Measurements from ENCODE around the gene TRIM56.

Gene TRIM56

DNA sequence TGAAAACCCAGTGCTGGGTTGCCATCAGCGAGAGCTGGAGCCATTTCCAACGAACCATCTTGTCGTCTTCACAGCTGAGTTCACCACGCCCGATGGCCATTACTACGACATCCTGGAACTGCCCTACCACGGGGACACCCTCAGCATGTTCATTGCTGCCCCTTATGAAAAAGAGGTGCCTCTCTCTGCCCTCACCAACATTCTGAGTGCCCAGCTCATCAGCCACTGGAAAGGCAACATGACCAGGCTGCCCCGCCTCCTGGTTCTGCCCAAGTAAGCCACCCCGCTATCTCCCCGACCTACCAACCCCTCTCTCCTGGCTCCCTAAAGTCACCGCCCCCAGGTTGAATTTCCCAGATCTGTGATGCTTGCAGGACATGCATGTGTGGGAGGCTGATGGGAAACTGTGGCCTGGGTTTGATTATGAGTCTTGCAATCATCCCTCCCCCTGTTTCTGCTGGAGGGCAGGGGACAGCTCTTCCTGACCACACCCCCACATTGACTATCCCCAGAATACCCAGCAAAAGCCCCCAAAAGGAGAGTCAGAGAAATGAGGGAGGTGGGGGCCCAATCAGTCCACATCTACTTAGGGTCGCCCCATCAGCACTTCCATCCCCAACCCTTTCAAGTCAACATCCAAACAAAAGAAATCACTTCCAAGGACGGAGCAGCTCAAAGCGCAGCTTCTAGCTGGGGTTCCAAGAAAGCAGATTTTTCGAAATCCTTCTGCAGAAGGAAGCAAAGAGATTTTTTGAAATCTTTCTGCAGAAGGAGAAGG lies 48.5 kb downstream of the TRIM56 start:
- H3K4me3 ChIP-seq (ENCODE audit: low read depth, low read length) = no peak overlapping the region
- no peak overlapping the region for H3K27ac ChIP-seq
- no peak for DNase-seq
- no peaks in the 10 kb centered on the region for H3K36me3 ChIP-seq
- peaks cover 88% of the 10 kb centered on the region for H3K27me3 ChIP-seq (ENCODE audit: insufficient read depth, low read depth, severe bottlenecking)
- no peaks in the 10 kb centered on the region for H3K9me3 ChIP-seq (ENCODE audit: severe bottlenecking)
- TF ChIP-seq CTCF (IDR thresholded peaks at IDR 0.05; ENCODE audit: low read depth, low read length) = no peak

DNA sequence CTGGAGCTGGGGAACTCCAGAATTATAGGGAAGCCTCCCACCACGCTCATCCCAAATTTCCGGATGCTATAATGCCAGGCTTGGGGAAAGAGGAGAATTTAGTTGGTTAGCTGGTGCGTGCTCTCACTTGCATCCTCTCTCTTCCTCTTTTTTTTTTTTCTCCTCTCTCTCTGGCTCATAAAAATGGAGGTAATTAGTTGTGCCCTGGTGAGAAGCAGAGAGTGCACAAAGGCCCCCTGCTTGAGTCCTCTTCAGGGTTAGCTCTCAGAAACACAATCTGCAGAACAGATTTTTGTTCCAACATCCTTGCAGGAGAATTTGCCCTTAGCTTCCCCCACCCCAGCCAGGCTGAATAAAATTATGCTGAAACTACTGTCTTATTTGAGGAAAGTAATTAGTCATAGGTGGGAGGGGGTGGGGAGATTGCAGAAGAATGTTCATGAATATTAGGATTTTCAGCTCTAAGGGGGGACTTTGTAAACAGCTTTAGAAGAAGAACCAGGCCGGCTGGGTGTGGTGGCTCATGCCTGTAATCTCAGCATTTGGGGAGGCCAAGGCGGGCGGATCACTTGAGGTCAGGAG lies 49.2 kb downstream of the TRIM56 start:
- no peak overlapping the region for H3K4me3 ChIP-seq (ENCODE audit: low read depth, low read length)
- H3K27ac ChIP-seq = no peak overlapping the region
- DNase-seq = no peak
- no peak for TF ChIP-seq CTCF (IDR thresholded peaks at IDR 0.05; ENCODE audit: low read depth, low read length)
- no peaks in the 10 kb centered on the region for H3K36me3 ChIP-seq
- H3K9me3 ChIP-seq (ENCODE audit: severe bottlenecking) = no peaks in the 10 kb centered on the region
- H3K27me3 ChIP-seq (ENCODE audit: insufficient read depth, low read depth, severe bottlenecking) = peaks cover 90% of the 10 kb centered on the region

DNA sequence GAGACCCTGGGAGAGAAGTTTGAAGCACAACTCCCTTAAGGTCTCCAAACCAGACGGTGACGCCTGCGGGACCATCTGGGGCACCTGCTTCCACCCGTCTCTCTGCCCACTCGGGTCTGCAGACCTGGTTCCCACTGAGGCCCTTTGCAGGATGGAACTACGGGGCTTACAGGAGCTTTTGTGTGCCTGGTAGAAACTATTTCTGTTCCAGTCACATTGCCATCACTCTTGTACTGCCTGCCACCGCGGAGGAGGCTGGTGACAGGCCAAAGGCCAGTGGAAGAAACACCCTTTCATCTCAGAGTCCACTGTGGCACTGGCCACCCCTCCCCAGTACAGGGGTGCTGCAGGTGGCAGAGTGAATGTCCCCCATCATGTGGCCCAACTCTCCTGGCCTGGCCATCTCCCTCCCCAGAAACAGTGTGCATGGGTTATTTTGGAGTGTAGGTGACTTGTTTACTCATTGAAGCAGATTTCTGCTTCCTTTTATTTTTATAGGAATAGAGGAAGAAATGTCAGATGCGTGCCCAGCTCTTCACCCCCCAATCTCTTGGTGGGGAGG lies 52.5 kb downstream of the TRIM56 start:
- Histone ChIP-seq H3K27me3 (ENCODE audit: insufficient read depth, low read depth, severe bottlenecking) (peaks cover 92% of the 10 kb centered on the region), H3K36me3 (no peaks in the 10 kb centered on the region), H3K9me3 (ENCODE audit: severe bottlenecking) (no peaks in the 10 kb centered on the region), H3K4me3 (ENCODE audit: low read depth, low read length) (no peak overlapping the region), H3K27ac (no peak overlapping the region)
- DNase-seq = no peak
- no peak for TF ChIP-seq CTCF (IDR thresholded peaks at IDR 0.05; ENCODE audit: low read depth, low read length)

DNA sequence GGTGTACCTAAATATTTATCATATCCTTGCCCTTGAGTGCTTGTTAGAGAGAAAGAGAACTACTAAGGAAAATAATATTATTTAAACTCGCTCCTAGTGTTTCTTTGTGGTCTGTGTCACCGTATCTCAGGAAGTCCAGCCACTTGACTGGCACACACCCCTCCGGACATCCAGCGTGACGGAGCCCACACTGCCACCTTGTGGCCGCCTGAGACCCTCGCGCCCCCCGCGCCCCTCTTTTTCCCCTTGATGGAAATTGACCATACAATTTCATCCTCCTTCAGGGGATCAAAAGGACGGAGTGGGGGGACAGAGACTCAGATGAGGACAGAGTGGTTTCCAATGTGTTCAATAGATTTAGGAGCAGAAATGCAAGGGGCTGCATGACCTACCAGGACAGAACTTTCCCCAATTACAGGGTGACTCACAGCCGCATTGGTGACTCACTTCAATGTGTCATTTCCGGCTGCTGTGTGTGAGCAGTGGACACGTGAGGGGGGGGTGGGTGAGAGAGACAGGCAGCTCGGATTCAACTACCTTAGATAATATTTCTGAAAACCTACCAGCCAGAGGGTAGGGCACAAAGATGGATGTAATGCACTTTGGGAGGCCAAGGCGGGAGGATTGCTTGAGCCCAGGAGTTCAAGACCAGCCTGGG lies 53.1 kb downstream of the TRIM56 start:
- peak; percentile 60 for TF ChIP-seq CTCF (IDR thresholded peaks at IDR 0.05; ENCODE audit: low read depth, low read length)
- H3K27ac ChIP-seq = no peak overlapping the region
- no peak overlapping the region for H3K4me3 ChIP-seq (ENCODE audit: low read depth, low read length)
- H3K9me3 ChIP-seq (ENCODE audit: severe bottlenecking) = no peaks in the 10 kb centered on the region
- peak; percentile 35 for DNase-seq
- H3K36me3 ChIP-seq = no peaks in the 10 kb centered on the region
- H3K27me3 ChIP-seq (ENCODE audit: insufficient read depth, low read depth, severe bottlenecking) = peaks cover 92% of the 10 kb centered on the region

- no peak overlapping the region for H3K4me3 ChIP-seq (ENCODE audit: low read depth, low read length)
- TF ChIP-seq CTCF (IDR thresholded peaks at IDR 0.05; ENCODE audit: low read depth, low read length) = no peak
- H3K27ac ChIP-seq = no peak overlapping the region
- H3K36me3 ChIP-seq = no peaks in the 10 kb centered on the region
- DNase-seq = no peak
- no peaks in the 10 kb centered on the region for H3K9me3 ChIP-seq (ENCODE audit: severe bottlenecking)
- peaks cover 90% of the 10 kb centered on the region for H3K27me3 ChIP-seq (ENCODE audit: insufficient read depth, low read depth, severe bottlenecking)
Measured at GRCh38 chr7:101140339-101140699, 55.0 kb downstream of the TRIM56 start.
